Testis (tissue), 3 donors: ENCODE results near the gene EPB41L1. TPM values are rescaled to one million over a fixed set of nuclear protein-coding genes. Genes with fewer than 3 reads are reported as not detected.

Experiments used
- DNase-seq: peaks from one replicate; pipeline ENCODE4 v3.0.0-alpha.2; 2019
- H3K27ac ChIP-seq, 2 donors: fragments of 200-600 bp; sonication (generic); one replicate each; pipeline ENCODE4 v1.5.1; 2019
- H3K27me3 ChIP-seq: fragments of 200-600 bp; sonication (generic); one replicate; pipeline ENCODE4 v1.5.1; 2019
- H3K36me3 ChIP-seq: fragments of 200-600 bp; sonication (generic); one replicate; pipeline ENCODE4 v1.5.1; 2017; ENCODE audit warnings: low read depth; ENCODE audit errors: missing control alignments
- H3K4me1 ChIP-seq: fragments of 200-600 bp; sonication (generic); one replicate; pipeline ENCODE4 v1.5.1; 2019
- H3K4me3 ChIP-seq, 2 donors: fragments of 200-600 bp; sonication (generic); one replicate each; pipeline ENCODE4 v1.5.1; 2017 to 2019
- H3K9me3 ChIP-seq: fragments of 200-600 bp; sonication (generic); one replicate; pipeline ENCODE4 v1.5.1; 2017
- POLR2A ChIP-seq: fragments of 450-650 bp; IDR thresholded peaks from one replicate; pipeline ENCODE4 v1.6.1; 2017; ENCODE audit warnings: antibody characterized with exemption, mild to moderate bottlenecking, moderate library complexity
- WGBS, 2 donors: methylation state at CpG; one replicate each; pipeline ENCODE4 v1.1.5; 2018; 5-methylcytosine and 5-hydroxymethylcytosine counted together
- intact Hi-C: fragments of 100-400 bp; cut with DNase I; formaldehyde crosslinking; loops from one replicate; pipeline ENCODE4 v1.15.1; 2023; ENCODE audit warnings: low total_unique reads
- polyA plus RNA-seq: library from polyadenylated mRNA; stranded (reverse); fragments of 350-450 nt; fragmentation: Illumina TruSeq; extraction: RNeasy Lipid Tissue Mini Kit (QIAGEN cat#74804); gene quantifications from one replicate; pipeline ENCODE4 v1.2.3, GENCODE V29; 2014; ENCODE audit warnings: low read depth, low replicate concordance; ENCODE audit not compliant: insufficient read depth
- total RNA-seq, 2 donors: library from RNA; depleted of rRNA; stranded (reverse); fragments of >200 nt; gene quantifications; one replicate each; pipeline ENCODE4 v1.2.3, GENCODE V29; 2016
- TF ChIP-seq, protein P1 (sequence below), 3 experiments: fragments of 450-650 bp in 2 of 3; fragments of 200-600 bp in 1 of 3; sonication (generic) in 1 of 3; IDR thresholded peaks; one replicate each; pipeline ENCODE4 v1.5.1; 2016 to 2019; ENCODE audit warnings: antibody characterized with exemption in 3 of 3, mild to moderate bottlenecking in 2 of 3, moderate library complexity in 1 of 3

The EPB41L1 gene
- total and polyA plus RNA-seq, 3 donors from 2014 or later, result 49.8 to 65.3 (median 63.7) TPM

DNA sequence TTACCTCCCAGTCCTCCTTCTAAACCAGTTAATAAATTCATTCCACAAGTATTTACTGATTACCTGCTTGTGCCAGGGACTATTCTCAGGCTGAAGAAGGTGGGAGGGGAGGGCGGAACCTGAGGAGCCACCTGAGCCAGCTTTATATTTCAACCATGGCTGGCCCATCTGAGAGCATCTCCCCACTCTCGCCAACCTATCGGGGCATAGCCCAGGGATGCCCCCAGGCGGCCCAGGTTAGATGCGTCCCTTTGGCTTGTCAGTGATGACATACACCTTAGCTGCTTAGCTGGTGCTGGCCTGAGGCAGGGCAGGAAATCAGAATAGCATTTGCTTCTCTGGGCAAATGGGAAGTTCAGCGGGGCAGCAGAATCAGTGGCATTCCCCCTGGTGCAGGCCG, 76.8 kb downstream of the EPB41L1 start:
- H3K9me3 ChIP-seq, result no peaks in the 10 kb centered on the region
- intact Hi-C loops, result no loop called here
- TF ChIP-seq, protein P1, sequence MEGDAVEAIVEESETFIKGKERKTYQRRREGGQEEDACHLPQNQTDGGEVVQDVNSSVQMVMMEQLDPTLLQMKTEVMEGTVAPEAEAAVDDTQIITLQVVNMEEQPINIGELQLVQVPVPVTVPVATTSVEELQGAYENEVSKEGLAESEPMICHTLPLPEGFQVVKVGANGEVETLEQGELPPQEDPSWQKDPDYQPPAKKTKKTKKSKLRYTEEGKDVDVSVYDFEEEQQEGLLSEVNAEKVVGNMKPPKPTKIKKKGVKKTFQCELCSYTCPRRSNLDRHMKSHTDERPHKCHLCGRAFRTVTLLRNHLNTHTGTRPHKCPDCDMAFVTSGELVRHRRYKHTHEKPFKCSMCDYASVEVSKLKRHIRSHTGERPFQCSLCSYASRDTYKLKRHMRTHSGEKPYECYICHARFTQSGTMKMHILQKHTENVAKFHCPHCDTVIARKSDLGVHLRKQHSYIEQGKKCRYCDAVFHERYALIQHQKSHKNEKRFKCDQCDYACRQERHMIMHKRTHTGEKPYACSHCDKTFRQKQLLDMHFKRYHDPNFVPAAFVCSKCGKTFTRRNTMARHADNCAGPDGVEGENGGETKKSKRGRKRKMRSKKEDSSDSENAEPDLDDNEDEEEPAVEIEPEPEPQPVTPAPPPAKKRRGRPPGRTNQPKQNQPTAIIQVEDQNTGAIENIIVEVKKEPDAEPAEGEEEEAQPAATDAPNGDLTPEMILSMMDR (IDR thresholded peaks at IDR 0.05), result no peak
- TF ChIP-seq POLR2A, result no peak
- peaks cover 5% of the 10 kb centered on the region for H3K4me1 ChIP-seq
- H3K27me3 ChIP-seq, result no peaks in the 10 kb centered on the region
- H3K27ac ChIP-seq, result no peak overlapping the region
- no peaks in the 10 kb centered on the region for H3K36me3 ChIP-seq
- no peak for DNase-seq
- 92% methylated on average over 6 to 7 of the region's 7 CpGs for WGBS, 2 donors
- H3K4me3 ChIP-seq, result no peak overlapping the region

DNA sequence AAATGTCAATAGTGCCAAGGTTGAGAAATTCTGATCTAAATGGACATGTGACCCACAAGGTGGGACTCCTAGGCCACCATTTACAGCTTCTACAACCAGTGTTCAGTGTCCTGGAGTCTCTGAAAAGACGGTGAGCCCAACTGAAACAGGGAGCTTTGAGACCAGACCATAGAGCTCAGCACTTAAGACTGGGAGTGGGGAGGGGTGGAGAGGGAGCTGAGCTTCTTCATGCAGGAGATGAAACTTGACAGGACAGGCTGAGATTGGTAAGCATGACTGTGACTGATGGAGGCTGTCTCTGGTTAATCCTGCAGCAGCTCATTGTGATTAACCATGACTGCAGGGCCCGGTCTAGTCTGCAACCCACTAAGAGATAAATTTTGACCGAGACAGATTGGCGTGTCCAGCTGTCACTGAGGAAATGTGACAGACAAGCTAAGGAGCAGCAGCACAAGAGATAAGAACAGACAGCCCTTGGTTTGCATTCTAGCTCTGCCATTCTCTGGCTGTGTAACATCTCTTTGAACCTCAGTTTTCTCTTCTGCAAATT, 80.3 kb downstream of the EPB41L1 start:
- 76 to 79% methylated on average over 4 of the region's 4 CpGs for WGBS, 2 donors
- peaks cover 15% of the 10 kb centered on the region for H3K4me1 ChIP-seq
- no peak overlapping the region for H3K4me3 ChIP-seq
- no peak for DNase-seq
- H3K36me3 ChIP-seq, result no peaks in the 10 kb centered on the region
- no peaks in the 10 kb centered on the region for H3K9me3 ChIP-seq
- no peak overlapping the region for H3K27ac ChIP-seq
- intact Hi-C loops, result no loop called here
- H3K27me3 ChIP-seq, result no peaks in the 10 kb centered on the region
- TF ChIP-seq, protein P1 (IDR thresholded peaks at IDR 0.05), result no peak
- TF ChIP-seq POLR2A, result no peak

DNA sequence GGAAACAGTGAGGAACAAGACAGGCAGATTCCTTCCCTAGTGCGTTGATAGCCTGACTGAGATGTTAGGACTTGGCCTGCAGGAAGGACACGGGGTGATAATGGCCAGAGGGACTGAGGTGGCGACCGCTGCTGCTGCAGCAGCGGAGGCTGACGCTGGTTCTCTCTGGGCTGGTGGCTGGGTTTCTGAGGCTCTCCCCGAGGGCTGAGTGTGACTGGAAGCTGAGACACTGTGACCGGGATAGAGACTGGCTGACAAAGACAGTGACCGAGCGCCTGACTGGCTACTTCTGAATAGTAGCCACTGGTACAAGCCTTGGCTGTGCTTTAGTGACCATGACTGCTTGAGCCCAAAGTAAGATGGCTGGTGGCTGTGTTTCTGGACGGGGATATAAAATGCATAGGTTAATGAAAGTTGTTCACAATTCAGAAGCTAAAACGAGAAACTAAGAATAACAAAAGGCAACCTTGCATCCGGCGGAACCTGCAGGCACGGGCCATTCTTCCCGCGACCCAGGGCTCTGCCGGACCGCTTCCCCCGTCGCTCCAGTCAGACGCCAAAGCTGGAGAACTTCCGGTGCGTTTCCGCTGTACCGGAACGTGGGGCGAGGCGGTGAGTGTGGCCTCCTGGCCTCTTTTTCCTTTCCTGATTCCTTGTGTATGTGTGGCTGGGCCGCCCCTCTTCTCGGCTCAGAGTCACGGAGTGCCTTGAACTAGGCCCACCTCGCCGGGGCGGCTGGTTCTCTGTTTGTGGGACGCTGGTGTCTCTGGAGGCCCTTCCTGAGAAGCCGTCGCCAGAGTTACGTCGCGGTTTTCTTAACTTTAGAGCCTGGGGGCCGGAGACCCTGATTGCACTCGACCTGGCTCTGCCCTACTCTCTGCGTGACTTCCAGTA, 81.6 kb downstream of the EPB41L1 start, which contains the start of gene AAR2:
Gene AAR2 (plus strand): TSS at position 587 of the 894 bp plus-strand sequence. CDS start 3,391 bp downstream, outside the sequence.
- WGBS, 2 donors, result 5 to 11% methylated on average over 31 to 44 of the region's 44 CpGs
- intact Hi-C loops, result no loop called here
- peak; percentile 82 for DNase-seq

DNA sequence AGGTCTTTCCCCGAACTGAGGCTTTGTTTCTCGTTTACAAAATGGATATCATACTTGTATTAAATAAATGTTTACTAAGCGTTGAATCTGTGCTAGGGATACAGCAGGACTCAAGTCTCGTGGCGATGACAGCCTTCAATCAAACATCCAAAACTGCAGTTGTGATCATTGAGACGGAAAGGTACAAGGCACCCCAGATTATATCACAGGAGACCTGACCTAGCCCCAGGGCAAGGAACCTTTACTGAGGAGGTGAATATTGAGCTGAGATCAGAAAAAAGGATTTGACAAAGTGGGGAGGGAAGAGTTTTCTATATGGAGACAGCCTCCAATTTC, 82.2 kb downstream of the EPB41L1 start:
- H3K36me3 ChIP-seq, result no peaks in the 10 kb centered on the region
- no peaks in the 10 kb centered on the region for H3K27me3 ChIP-seq
- TF ChIP-seq, protein P1 (IDR thresholded peaks at IDR 0.05), result no peak
- no peak for TF ChIP-seq POLR2A
- H3K27ac ChIP-seq, result peak overlapping the region; percentile 8 to 79
- DNase-seq, result no peak
- intact Hi-C loops, result no loop called here
- 1% methylated on average over 6 of the region's 6 CpGs for WGBS, 2 donors
- H3K4me3 ChIP-seq, result peak overlapping the region; percentile 80 to 89
- H3K9me3 ChIP-seq, result no peaks in the 10 kb centered on the region
- H3K4me1 ChIP-seq, result peaks cover 15% of the 10 kb centered on the region

More for the DNA sequence above, 81.6 kb downstream of the EPB41L1 start, which contains the start of gene AAR2:
- Histone ChIP-seq H3K4me1 (peaks cover 15% of the 10 kb centered on the region), H3K4me3 (peak within 1 kb of the TSS; percentile 80 to 89), H3K27ac (peak within 1 kb of the TSS; percentile 8 to 79), H3K36me3 (no peaks in the 10 kb centered on the region), H3K9me3 (no peaks in the 10 kb centered on the region), H3K27me3 (no peaks in the 10 kb centered on the region)
- TF ChIP-seq, protein P1 (IDR thresholded peaks at IDR 0.05), result no peak
